ENCODE data around the gene PRELID2.
"Not testable (repeated sequence)": the region's sequence is repeated elsewhere in the genome, so short reads cannot be mapped to it uniquely, and the experiment has no call there.

The PRELID2 gene

DNA sequence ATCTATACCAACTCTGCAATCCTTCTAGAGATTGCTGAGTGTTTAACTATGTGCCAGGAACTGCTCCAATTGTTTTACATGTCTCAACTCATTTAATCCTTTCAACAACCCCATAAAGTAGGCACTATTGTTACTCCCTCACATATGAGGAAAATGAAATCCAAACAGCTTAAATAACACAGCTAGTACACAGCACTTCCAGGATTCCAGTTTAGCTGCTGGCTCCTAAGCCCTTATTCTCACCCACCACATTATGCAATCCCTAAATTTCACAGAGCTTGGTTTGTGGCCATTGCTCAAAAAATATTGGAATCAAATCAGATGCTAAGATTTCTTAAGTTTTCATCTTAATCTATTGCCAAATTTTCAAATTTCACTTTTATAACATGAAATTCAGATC, 84.9 kb downstream of the PRELID2 start:
- DNase-seq: no peak

DNA sequence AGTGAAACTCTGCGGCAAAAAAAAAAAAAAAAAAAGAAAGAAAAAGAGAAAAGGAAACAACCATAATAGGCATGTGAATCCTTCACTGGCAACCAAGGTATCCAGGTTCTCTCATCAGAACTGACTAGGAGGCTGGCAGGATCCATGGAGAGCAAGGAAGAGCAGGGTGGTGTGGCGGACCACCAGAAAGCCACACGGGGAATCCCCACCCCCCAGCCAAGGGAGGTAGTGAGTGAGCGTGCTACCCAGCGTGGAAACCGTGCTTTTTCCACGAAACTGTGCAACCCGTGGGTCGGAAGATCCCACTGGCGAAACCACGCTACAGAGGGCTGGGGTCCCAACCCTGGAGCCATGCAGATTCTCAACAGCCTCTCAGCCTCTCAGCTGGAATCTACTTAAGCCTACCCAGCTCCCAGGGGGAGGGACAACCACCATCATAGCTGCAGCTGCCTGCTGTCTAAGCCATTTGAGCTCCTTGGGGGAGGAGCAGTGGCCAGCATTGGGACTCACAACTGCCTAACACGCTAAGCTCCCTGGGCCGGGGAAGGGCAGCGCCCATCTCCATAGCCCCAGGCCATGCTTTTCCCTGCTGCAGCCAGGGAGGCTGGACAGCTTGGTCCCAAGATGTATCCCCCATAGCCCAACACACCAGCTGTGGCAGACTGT, 91.6 kb downstream of the PRELID2 start:
- no peak for DNase-seq

DNA sequence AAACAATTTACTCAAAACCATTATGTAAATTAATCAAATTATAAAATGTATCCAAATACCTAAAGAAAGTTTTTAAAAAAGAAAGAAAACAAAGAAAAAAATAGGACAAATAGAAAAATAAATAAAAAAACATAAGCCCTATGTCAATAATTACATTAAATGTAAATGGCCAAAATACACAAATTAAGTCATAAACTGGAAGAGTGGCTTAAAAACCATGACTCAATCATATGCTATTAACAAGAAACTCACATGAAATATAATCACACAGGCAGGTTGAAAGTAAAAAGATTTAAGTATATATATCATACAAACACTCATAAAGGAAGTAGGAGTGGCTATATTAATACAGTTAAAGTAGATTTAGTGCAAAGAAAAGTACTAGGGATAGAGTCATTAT, 95.3 kb downstream of the PRELID2 start:
- DNase-seq: no peak

DNA sequence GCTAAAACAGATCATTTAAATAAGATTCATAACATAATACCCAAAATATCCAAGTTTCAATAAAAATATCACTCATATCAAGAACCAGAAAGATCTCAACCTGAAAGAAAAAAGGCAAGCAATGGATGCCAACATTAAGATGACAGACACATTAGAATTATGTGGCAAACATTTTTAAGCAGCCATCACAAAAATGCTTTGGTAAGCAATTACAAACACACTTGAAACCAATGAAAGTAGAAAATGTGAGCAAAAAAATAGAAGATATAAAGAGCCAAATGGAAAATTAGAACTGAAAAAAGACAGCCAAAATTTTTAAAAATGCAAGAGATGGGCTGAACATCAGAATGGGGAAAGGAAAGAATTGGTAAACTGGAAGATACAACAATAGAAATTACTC, 96.9 kb downstream of the PRELID2 start:
- no peak for DNase-seq

DNA sequence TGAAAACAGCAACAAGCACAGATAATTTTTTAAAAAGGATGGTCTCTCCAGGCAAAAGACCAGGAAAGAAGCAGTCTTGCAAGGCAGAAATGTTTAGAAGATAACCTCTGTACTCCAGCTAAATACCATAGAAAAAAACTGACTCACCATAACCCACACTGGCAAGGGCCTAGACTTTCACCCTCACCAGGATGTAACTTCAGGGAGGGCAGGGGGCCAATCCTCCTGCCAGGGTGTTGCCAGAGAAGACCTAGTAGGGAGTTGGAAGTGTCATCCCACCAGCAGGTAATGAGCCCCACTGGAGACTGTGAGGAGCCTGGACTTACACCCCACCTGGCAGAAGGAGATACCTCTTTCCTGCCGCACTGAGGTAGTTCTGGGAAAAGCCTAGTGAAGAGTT, 97.6 kb downstream of the PRELID2 start:
- no peak for DNase-seq

DNA sequence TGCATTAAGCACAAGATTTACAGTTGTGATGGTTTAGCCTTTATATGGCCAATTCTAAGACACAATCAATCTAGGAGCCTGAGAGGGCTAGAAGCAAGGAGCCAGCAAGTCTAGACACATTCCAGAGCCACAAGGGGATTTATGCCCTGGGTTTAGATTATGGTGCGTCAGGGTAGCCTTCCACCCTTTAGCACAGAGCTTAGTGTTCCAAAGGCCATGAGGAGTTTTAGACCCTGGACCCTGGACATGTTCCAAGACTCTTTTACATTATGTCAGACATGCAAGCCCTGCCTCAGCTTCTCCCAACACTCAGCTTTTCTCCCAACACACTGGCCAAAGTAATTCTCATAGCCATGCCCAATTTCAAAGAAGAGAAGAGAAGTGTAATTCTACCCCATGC, 105.2 kb downstream of the PRELID2 start:
- DNase-seq: not testable (repeated sequence)

DNA sequence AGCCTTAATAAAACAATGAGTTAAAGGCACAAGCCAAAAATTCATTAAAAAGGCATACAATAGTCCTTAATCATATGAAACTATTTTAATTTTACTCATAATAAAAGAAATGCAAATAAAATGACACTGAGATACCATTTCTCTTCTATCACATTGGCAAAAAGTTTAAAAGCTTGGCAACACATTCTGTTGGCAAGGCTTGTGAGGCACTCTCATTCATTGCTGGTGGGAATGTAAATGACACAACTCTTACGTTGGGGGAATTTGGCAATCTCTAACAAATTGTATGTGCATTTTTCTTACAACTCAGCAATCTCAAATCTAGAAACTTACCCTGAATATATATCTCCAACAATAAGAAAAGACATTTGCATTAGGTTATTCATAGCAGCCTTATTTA, 111.6 kb downstream of the PRELID2 start:
- DNase-seq: no peak

DNA sequence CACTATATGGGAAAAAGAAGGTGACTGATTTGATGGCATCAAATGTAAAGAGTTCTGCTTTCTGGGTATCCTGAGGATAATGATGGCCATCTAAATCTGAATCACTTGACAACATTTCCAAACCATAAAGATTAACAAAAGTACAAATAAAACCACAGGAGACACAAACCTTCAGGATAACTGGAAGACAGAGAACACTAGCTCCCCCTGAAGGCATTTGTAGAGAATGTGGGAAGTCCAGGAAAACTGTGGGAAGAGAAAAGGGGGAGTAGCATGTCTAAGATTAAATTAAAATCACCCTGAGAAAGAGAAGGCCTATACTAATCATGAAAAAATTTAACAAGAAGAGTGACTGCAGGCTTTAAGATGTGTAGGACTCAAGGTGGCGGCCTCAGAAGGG, 116.2 kb downstream of the PRELID2 start:
- peak in 1 of 51 donors; percentile 2 for DNase-seq

DNA sequence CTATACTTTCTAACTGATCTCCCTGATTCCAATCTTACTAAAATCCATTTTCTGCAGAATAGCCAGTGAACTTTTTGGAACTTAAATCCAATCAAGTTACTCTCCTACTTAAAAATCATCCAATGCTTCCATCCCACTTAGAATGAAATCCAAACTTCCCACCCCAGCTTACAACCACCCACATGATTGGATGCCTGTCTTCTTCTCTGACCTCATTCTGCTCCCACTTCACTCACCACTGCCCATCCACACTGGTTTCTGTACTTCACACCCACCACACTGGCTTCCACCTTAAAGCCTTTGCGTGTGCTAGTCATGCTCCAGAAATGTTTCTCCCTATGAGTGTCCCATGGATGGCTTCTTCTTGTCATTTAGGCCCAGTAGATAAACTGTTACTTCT, 119.7 kb downstream of the PRELID2 start:
- DNase-seq: no peak

DNA sequence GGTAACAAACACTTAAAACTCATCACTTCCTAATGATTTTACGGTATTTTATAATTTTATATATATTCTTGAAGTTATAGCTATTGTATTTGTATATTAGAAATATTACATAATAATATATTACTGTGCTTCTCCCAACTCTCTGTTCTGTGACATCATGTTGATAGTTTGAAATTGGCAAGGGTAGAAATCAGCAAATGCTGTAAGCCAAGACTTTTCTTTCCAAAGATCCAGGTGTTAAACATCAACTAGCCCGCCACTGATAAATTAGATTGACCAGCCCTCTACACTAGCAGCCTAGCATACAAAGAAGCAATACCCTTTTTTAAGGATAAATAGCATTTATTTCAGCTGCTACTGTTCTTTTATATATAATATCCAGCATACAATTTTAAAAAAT, 122.9 kb downstream of the PRELID2 start:
- DNase-seq: no peak

DNA sequence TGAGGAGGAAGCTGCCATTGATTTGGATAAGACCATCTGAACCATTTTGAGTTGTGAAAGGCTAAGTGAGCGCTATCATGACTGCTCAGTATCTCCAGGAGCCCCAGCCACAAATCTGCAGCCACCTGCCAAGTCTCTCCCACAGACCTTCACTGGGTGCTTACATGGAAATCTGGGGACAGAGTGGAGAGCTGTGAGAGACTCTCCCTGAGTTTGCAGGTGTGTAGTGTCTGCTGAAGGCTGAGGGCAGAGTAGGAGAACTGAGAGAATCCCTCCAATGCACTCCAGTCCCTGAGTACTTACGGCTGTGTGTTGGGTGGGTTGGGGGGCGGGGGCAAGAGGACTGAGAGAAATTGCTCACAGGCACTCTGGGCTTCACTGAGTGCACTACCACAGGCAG, 123.7 kb downstream of the PRELID2 start:
- no peak for DNase-seq
